Neural progenitor cell (in vitro differentiated cells): ENCODE data around the gene SKAP2. TPM values are rescaled to one million over a fixed set of nuclear protein-coding genes. Genes with fewer than 3 reads are reported as not detected.

Experiments used
- DNase-seq: peaks from one replicate; pipeline ENCODE4 v3.0.0-alpha.2; 2016; ENCODE audit warnings: low spot score
- H2AFZ ChIP-seq: fragments of 200-600 bp; sonication (generic); replicated peaks from 2 replicates; pipeline ENCODE4 v1.6.1; 2016; ENCODE audit warnings: antibody characterized with exemption
- H3F3A ChIP-seq: fragments of 200-600 bp; sonication (generic); 2 replicates; pipeline ENCODE4 v1.6.1; 2016; ENCODE audit warnings: antibody characterized with exemption, low read depth
- H3K27ac ChIP-seq: fragments of 200-600 bp; sonication (generic); 2 replicates; pipeline ENCODE4 v1.5.1; 2016; ENCODE audit warnings: mild to moderate bottlenecking
- H3K27me3 ChIP-seq: fragments of 200-600 bp; sonication (generic); 2 replicates; pipeline ENCODE4 v1.6.1; 2016; ENCODE audit warnings: mild to moderate bottlenecking, moderate library complexity
- H3K36me3 ChIP-seq: fragments of 200-600 bp; sonication (generic); 2 replicates; pipeline ENCODE4 v1.5.1; 2016
- H3K4me1 ChIP-seq: fragments of 200-600 bp; sonication (generic); 2 replicates; pipeline ENCODE4 v1.6.1; 2016; ENCODE audit warnings: mixed run types
- H3K4me2 ChIP-seq: fragments of 200-600 bp; sonication (generic); 2 replicates; pipeline ENCODE4 v1.6.1; 2016
- H3K4me3 ChIP-seq: fragments of 200-600 bp; sonication (generic); 2 replicates; pipeline ENCODE4 v1.5.1; 2016
- H3K79me2 ChIP-seq: fragments of 200-600 bp; sonication (generic); 2 replicates; pipeline ENCODE4 v1.6.1; 2016; ENCODE audit warnings: low read depth
- H3K9ac ChIP-seq: fragments of 200-600 bp; sonication (generic); 2 replicates; pipeline ENCODE4 v1.6.1; 2016
- H3K9me3 ChIP-seq: fragments of 200-600 bp; sonication (generic); 2 replicates; pipeline ENCODE4 v1.5.1; 2016; ENCODE audit warnings: low read depth
- H4K20me1 ChIP-seq: fragments of 200-600 bp; sonication (generic); 2 replicates; pipeline ENCODE4 v1.6.1; 2016; ENCODE audit warnings: low read depth
- H3K27ac Mint-ChIP-seq: 3 replicates; pipeline ENCODE4 v1.8.0; 2021; ENCODE audit warnings: mixed read lengths
- H3K27me3 Mint-ChIP-seq: 2 replicates; pipeline ENCODE4 v1.8.0; 2022; ENCODE audit warnings: low read depth, mild to moderate bottlenecking, inconsistent platforms, moderate library complexity, mixed read lengths; ENCODE audit not compliant: insufficient read depth
- H3K36me3 Mint-ChIP-seq: 3 replicates; pipeline ENCODE4 v1.8.0; 2021; ENCODE audit warnings: mixed read lengths
- H3K4me1 Mint-ChIP-seq: 3 replicates; pipeline ENCODE4 v1.8.0; 2021; ENCODE audit warnings: mixed read lengths
- H3K4me3 Mint-ChIP-seq: 3 replicates; pipeline ENCODE4 v1.8.0; 2021; ENCODE audit warnings: mild to moderate bottlenecking, moderate library complexity, mixed read lengths
- H3K9me3 Mint-ChIP-seq: 3 replicates; pipeline ENCODE4 v1.8.0; 2020; ENCODE audit warnings: mixed read lengths
- EZH2 ChIP-seq: fragments of 200-600 bp; sonication (generic); IDR thresholded peaks from 2 replicates; pipeline ENCODE4 v1.6.1; 2017; ENCODE audit warnings: antibody characterized with exemption, mild to moderate bottlenecking, moderate library complexity
- EZH2phosphoT487 ChIP-seq: fragments of 200-600 bp; sonication (generic); IDR thresholded peaks from 2 replicates; pipeline ENCODE4 v1.6.1; 2017; ENCODE audit warnings: antibody characterized with exemption
- total RNA-seq: library from RNA; depleted of rRNA; stranded (reverse); fragments of >200 nt; gene quantifications from 2 replicates; pipeline ENCODE4 v1.2.3, GENCODE V29; 2015; ENCODE audit warnings: low replicate concordance
- TF ChIP-seq, protein P1 (sequence below): fragments of 200-600 bp; sonication (generic); IDR thresholded peaks from 2 replicates; pipeline ENCODE4 v1.5.1; 2017; ENCODE audit warnings: antibody characterized with exemption, mild to moderate bottlenecking

Gene SKAP2
- total RNA-seq, 1 donor from 2014 or later, result 6.3 TPM

DNA sequence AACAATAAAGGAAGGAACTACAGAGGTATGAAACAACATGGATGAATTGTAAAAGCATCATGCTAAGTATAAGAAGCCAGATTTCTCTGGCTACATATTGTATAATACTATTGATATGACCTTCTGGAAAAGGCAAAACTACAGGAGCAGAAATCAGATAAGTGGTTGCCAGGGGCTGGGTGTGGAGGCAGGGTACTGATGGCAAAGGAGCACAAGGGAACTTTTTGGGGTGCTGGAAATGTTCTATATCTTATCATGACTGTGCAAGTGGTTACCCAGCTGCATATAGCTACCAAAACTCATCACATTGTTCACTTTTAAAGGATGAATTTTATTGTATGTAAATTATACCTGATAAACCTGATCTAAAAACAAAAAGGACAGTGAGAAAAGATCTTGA is 72.4 kb downstream of the SKAP2 start:
- Histone ChIP-seq H3K9ac (no peak overlapping the region), H3K4me2 (no peak overlapping the region), H3F3A (no peaks in the 10 kb centered on the region), H3K36me3 (no peaks in the 10 kb centered on the region), H3K27me3 (no peaks in the 10 kb centered on the region), H3K79me2 (no peaks in the 10 kb centered on the region), H3K9me3 (no peaks in the 10 kb centered on the region), H3K4me3 (no peak overlapping the region), H3K4me1 (peaks cover 4% of the 10 kb centered on the region), H3K27ac (no peak overlapping the region), H2AFZ (no peak overlapping the region), H4K20me1 (no peaks in the 10 kb centered on the region)
- no peaks in the 10 kb centered on the region for H3K9me3 Mint-ChIP-seq
- H3K27ac Mint-ChIP-seq, result no peak overlapping the region
- peaks cover 4% of the 10 kb centered on the region for H3K4me1 Mint-ChIP-seq
- no peaks in the 10 kb centered on the region for H3K27me3 Mint-ChIP-seq
- no peak for DNase-seq
- no peaks in the 10 kb centered on the region for H3K36me3 Mint-ChIP-seq
- TF ChIP-seq EZH2phosphoT487 (no peak), EZH2 (no peak)
- TF ChIP-seq, protein P1, sequence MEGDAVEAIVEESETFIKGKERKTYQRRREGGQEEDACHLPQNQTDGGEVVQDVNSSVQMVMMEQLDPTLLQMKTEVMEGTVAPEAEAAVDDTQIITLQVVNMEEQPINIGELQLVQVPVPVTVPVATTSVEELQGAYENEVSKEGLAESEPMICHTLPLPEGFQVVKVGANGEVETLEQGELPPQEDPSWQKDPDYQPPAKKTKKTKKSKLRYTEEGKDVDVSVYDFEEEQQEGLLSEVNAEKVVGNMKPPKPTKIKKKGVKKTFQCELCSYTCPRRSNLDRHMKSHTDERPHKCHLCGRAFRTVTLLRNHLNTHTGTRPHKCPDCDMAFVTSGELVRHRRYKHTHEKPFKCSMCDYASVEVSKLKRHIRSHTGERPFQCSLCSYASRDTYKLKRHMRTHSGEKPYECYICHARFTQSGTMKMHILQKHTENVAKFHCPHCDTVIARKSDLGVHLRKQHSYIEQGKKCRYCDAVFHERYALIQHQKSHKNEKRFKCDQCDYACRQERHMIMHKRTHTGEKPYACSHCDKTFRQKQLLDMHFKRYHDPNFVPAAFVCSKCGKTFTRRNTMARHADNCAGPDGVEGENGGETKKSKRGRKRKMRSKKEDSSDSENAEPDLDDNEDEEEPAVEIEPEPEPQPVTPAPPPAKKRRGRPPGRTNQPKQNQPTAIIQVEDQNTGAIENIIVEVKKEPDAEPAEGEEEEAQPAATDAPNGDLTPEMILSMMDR, result no peak
- no peak overlapping the region for H3K4me3 Mint-ChIP-seq

DNA sequence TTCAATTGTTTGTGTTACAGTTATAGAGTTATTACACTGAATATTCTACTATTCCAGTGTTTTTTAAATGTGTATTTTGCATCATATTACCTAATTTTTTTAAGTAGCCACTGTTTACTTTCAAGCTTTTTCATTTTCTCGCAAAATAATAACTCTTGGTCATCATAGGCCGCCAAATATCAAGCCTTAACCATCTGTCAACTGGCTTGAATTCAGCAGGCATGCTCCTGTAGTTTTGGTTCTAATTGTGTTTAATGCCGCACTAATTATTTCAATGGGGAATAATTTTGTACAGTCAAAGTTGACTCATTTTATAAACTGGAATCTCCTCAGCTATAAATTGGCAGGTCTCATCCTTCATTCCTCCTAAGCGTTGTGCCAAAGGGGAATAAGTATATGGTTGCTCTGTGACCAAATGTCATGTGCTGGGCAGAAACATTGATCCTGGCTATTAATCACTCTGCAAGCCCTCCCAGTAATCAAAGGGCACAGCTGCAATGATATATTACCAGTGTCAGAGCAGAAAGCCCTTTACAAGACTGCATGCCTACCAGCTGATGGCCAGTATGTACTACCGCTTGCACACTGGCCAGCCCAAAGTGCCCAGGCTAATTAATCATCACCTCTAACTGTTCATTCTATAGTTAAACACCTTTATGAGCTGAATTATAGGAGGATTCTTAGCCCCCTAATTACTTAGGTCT is 74.8 kb downstream of the SKAP2 start:
- no peaks in the 10 kb centered on the region for H3K36me3 Mint-ChIP-seq
- Histone ChIP-seq H3K4me1 (peaks cover 5% of the 10 kb centered on the region), H3F3A (no peaks in the 10 kb centered on the region), H3K27me3 (no peaks in the 10 kb centered on the region), H3K36me3 (no peaks in the 10 kb centered on the region), H3K9ac (no peak overlapping the region), H3K9me3 (no peaks in the 10 kb centered on the region), H3K4me3 (no peak overlapping the region), H3K79me2 (no peaks in the 10 kb centered on the region), H2AFZ (no peak overlapping the region), H3K27ac (no peak overlapping the region), H4K20me1 (no peaks in the 10 kb centered on the region), H3K4me2 (no peak overlapping the region)
- TF ChIP-seq EZH2 (no peak), EZH2phosphoT487 (no peak)
- TF ChIP-seq, protein P1, result no peak
- no peak overlapping the region for H3K27ac Mint-ChIP-seq
- no peaks in the 10 kb centered on the region for H3K27me3 Mint-ChIP-seq
- H3K9me3 Mint-ChIP-seq, result no peaks in the 10 kb centered on the region
- H3K4me1 Mint-ChIP-seq, result peaks cover 4% of the 10 kb centered on the region
- no peak for DNase-seq
- no peak overlapping the region for H3K4me3 Mint-ChIP-seq

DNA sequence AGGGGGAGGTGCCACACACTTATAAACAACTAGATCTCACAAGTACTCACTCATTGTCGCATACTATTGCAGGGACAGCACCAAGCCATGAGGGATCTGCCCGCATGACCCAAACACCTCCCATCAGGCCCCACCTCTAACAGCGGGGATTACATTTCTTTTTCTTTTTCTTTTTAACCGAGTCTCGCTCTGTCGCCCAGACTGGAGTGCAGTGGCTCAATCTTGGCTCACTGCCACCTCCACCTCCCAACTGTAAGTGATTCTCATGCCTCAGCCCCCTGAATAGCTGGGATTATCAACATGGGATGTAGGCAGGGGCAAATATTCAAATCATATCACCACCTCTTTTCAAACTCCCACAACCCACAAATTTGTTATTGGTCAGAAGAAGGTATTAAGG is 76.7 kb downstream of the SKAP2 start:
- TF ChIP-seq EZH2phosphoT487 (no peak), EZH2 (no peak)
- TF ChIP-seq, protein P1, result no peak
- no peaks in the 10 kb centered on the region for H3K9me3 Mint-ChIP-seq
- H3F3A ChIP-seq, result no peaks in the 10 kb centered on the region
- no peak overlapping the region for H3K9ac ChIP-seq
- H3K27ac Mint-ChIP-seq, result no peak overlapping the region
- no peak overlapping the region for H3K27ac ChIP-seq
- H3K27me3 ChIP-seq, result no peaks in the 10 kb centered on the region
- no peaks in the 10 kb centered on the region for H3K79me2 ChIP-seq
- H3K4me2 ChIP-seq, result no peak overlapping the region
- DNase-seq, result no peak
- no peaks in the 10 kb centered on the region for H3K9me3 ChIP-seq
- H2AFZ ChIP-seq, result peak overlapping the region; percentile 37
- H3K27me3 Mint-ChIP-seq, result no peaks in the 10 kb centered on the region
- no peak overlapping the region for H3K4me3 Mint-ChIP-seq
- peaks cover 19% of the 10 kb centered on the region for H3K4me1 ChIP-seq
- H4K20me1 ChIP-seq, result no peaks in the 10 kb centered on the region
- H3K36me3 Mint-ChIP-seq, result no peaks in the 10 kb centered on the region
- H3K4me1 Mint-ChIP-seq, result peaks cover 4% of the 10 kb centered on the region
- no peaks in the 10 kb centered on the region for H3K36me3 ChIP-seq
- H3K4me3 ChIP-seq, result no peak overlapping the region
